Neural cell (in vitro differentiated cells): Measurements from ENCODE around the gene ERGIC2. TPM values are rescaled to one million over a fixed set of nuclear protein-coding genes. Genes with fewer than 3 reads are reported as not detected.

Source experiments
- H2AFZ ChIP-seq: fragments of 200-600, 300-800 bp; sonication (generic), shearing (Covaris generic); 2 replicates; pipeline ENCODE4 v1.6.0; 2014; ENCODE audit warnings: low read depth, mild to moderate bottlenecking, antibody characterized with exemption, low read length, moderate library complexity
- H3F3A ChIP-seq: fragments of 200-600 bp; shearing (Covaris generic); 2 replicates; pipeline ENCODE4 v1.6.1; 2016; ENCODE audit warnings: mild to moderate bottlenecking, moderate library complexity, mixed read lengths, antibody characterized with exemption, low read length; ENCODE audit not compliant: insufficient read depth, poor library complexity, severe bottlenecking
- H3K27ac ChIP-seq: fragments of 200-600, 300-800 bp; sonication (generic), shearing (Covaris generic); 2 replicates; pipeline ENCODE4 v1.5.1; 2014; ENCODE audit warnings: mild to moderate bottlenecking, low read length, moderate library complexity
- H3K27me3 ChIP-seq: fragments of 300-800, 200-600 bp; sonication (generic), shearing (Covaris generic); 2 replicates; pipeline ENCODE4 v1.6.0; 2014; ENCODE audit warnings: mild to moderate bottlenecking, low read depth, low read length, moderate library complexity; ENCODE audit not compliant: insufficient read depth
- H3K36me3 ChIP-seq: fragments of 300-800, 200-600 bp; sonication (generic), shearing (Covaris generic); 2 replicates; pipeline ENCODE4 v1.5.1; 2014; ENCODE audit warnings: mild to moderate bottlenecking, antibody characterized with exemption, low read length, moderate library complexity; ENCODE audit not compliant: insufficient read depth
- H3K4me2 ChIP-seq: fragments of 300-800, 200-600 bp; sonication (generic), shearing (Covaris generic); 2 replicates; pipeline ENCODE4 v1.6.0; 2014; ENCODE audit warnings: mild to moderate bottlenecking, low read length
- H3K4me3 ChIP-seq: fragments of 300-800, 200-600 bp; sonication (generic), shearing (Covaris generic); 2 replicates; pipeline ENCODE4 v1.5.1; 2014; ENCODE audit warnings: mild to moderate bottlenecking, low read length, moderate library complexity
- H3K79me2 ChIP-seq: fragments of 200-600 bp; shearing (Covaris generic); replicated peaks from 2 replicates; pipeline ENCODE4 v1.6.0; 2014; ENCODE audit warnings: mild to moderate bottlenecking, low read length, moderate library complexity; ENCODE audit not compliant: insufficient read depth
- H3K9ac ChIP-seq: fragments of 300-800, 200-600 bp; sonication (generic), shearing (Covaris generic); 2 replicates; pipeline ENCODE4 v1.6.1; 2016; ENCODE audit warnings: mild to moderate bottlenecking, low read length, mixed read lengths
- H3K9me2 ChIP-seq: fragments of 200-600 bp; shearing (Covaris generic); 2 replicates; pipeline ENCODE4 v1.6.1; 2016; ENCODE audit warnings: mild to moderate bottlenecking, low read length, mixed read lengths; ENCODE audit not compliant: insufficient read depth
- H3K9me3 ChIP-seq: fragments of 200-600, 300-800 bp; sonication (generic), shearing (Covaris generic); 2 replicates; pipeline ENCODE4 v1.6.1; 2016; ENCODE audit warnings: mild to moderate bottlenecking, mixed run types, low read length, moderate library complexity, mixed read lengths
- H4K20me1 ChIP-seq: fragments of 200-600 bp; shearing (Covaris generic); 2 replicates; pipeline ENCODE4 v1.6.1; 2016; ENCODE audit warnings: mild to moderate bottlenecking, mixed run types; ENCODE audit not compliant: insufficient read depth
- CTCF ChIP-seq: fragments of 450-650 bp; IDR thresholded peaks from 2 replicates; pipeline ENCODE4 v1.5.1; 2014; ENCODE audit warnings: antibody characterized with exemption, mild to moderate bottlenecking, moderate library complexity; ENCODE audit not compliant: poor library complexity, severe bottlenecking
- EP300 ChIP-seq: fragments of 450-650 bp; conservative IDR thresholded peaks from 2 replicates; pipeline ENCODE4 v1.6.1; 2014; ENCODE audit warnings: antibody characterized with exemption, mild to moderate bottlenecking, moderate library complexity; ENCODE audit not compliant: poor library complexity, severe bottlenecking
- EZH2 ChIP-seq: fragments of 200-600, 300-800 bp; shearing (Covaris generic), sonication (generic); IDR thresholded peaks from 2 replicates; pipeline ENCODE4 v1.6.1; 2014; ENCODE audit warnings: antibody characterized with exemption, low read length, borderline replicate concordance, mild to moderate bottlenecking; ENCODE audit not compliant: insufficient read depth, poor library complexity, severe bottlenecking
- MXI1 ChIP-seq: fragments of 450-650 bp; conservative IDR thresholded peaks from 2 replicates; pipeline ENCODE4 v1.6.1; 2014; ENCODE audit warnings: antibody characterized with exemption, mild to moderate bottlenecking; ENCODE audit not compliant: poor library complexity, severe bottlenecking
- POLR2AphosphoS5 ChIP-seq: IDR thresholded peaks from 2 replicates; pipeline ENCODE4 v1.6.1; 2012
- RAD21 ChIP-seq: fragments of 450-650 bp; conservative IDR thresholded peaks from 2 replicates; pipeline ENCODE4 v1.6.1; 2014; ENCODE audit warnings: antibody characterized with exemption, mild to moderate bottlenecking, moderate library complexity
- REST ChIP-seq: IDR thresholded peaks from 2 replicates; pipeline ENCODE4 v1.6.1; 2012; ENCODE audit warnings: borderline replicate concordance
- SMC3 ChIP-seq: fragments of 450-650 bp; conservative IDR thresholded peaks from 2 replicates; pipeline ENCODE4 v1.6.1; 2014; ENCODE audit warnings: antibody characterized with exemption, mild to moderate bottlenecking, moderate library complexity; ENCODE audit not compliant: poor library complexity
- TAF1 ChIP-seq: IDR thresholded peaks from 2 replicates; pipeline ENCODE4 v1.6.1; 2012; ENCODE audit warnings: low read depth
- polyA plus RNA-seq: library from polyadenylated mRNA; depleted of rRNA; stranded (reverse); fragments of >200 nt; gene quantifications from 2 replicates; pipeline ENCODE4 v1.2.3, GENCODE V29; 2014

ERGIC2 gene
- polyA plus RNA-seq, 1 donor from 2014 or later: 106 TPM

GRCh38 chr12:29334937-29335336 lies 46.0 kb downstream of the ERGIC2 start:
- H3K4me3 ChIP-seq: no peak overlapping the region
- no peaks in the 10 kb centered on the region for H3K9me3 ChIP-seq
- H3K79me2 ChIP-seq: no peaks in the 10 kb centered on the region
- no peak overlapping the region for H3K4me2 ChIP-seq
- H3K9me2 ChIP-seq: no peaks in the 10 kb centered on the region
- no peak for TF ChIP-seq TAF1
- TF ChIP-seq SMC3: no peak
- no peak for TF ChIP-seq RAD21
- no peak for TF ChIP-seq EZH2
- TF ChIP-seq EP300: no peak
- TF ChIP-seq POLR2AphosphoS5: no peak
- no peak for TF ChIP-seq MXI1
- TF ChIP-seq CTCF: no peak
- no peak for TF ChIP-seq REST
- no peaks in the 10 kb centered on the region for H3K36me3 ChIP-seq
- no peak overlapping the region for H3K9ac ChIP-seq
- no peaks in the 10 kb centered on the region for H4K20me1 ChIP-seq
- no peak overlapping the region for H2AFZ ChIP-seq
- H3K27ac ChIP-seq: no peak overlapping the region
- no peaks in the 10 kb centered on the region for H3K27me3 ChIP-seq
- H3F3A ChIP-seq: no peaks in the 10 kb centered on the region

- TF ChIP-seq CTCF (no peak), MXI1 (no peak), SMC3 (no peak), REST (no peak), POLR2AphosphoS5 (no peak), EZH2 (no peak), RAD21 (no peak), TAF1 (no peak), EP300 (no peak)
- no peaks in the 10 kb centered on the region for H3K9me2 ChIP-seq
These were observed 47.8 kb downstream of the ERGIC2 start for GRCh38 chr12:29333178-29333577.

More at GRCh38 chr12:29333178-29333577, 47.8 kb downstream of the ERGIC2 start:
- H2AFZ ChIP-seq: no peak overlapping the region
- no peak overlapping the region for H3K4me2 ChIP-seq
- H3K27me3 ChIP-seq: no peaks in the 10 kb centered on the region
- no peaks in the 10 kb centered on the region for H3K36me3 ChIP-seq
- H3K9ac ChIP-seq: no peak overlapping the region
- no peaks in the 10 kb centered on the region for H3F3A ChIP-seq
- no peak overlapping the region for H3K4me3 ChIP-seq
- H3K27ac ChIP-seq: no peak overlapping the region
- H4K20me1 ChIP-seq: no peaks in the 10 kb centered on the region
- no peaks in the 10 kb centered on the region for H3K9me3 ChIP-seq
- no peaks in the 10 kb centered on the region for H3K79me2 ChIP-seq
